CD8-positive, alpha-beta memory T cell (primary cell): Measurements from ENCODE around the gene ELFN1. TPM values are rescaled to one million over a fixed set of nuclear protein-coding genes. Genes with fewer than 3 reads are reported as not detected.

Experiments
- CTCF ChIA-PET: fragments of 350-600 bp; sonication (Branson Sonifier 250); formaldehyde crosslinking; loops from one replicate; lab custom pipeline; 2021; ENCODE audit warnings: antibody characterized with exemption; lab: Charles Lee
- POLR2A ChIA-PET: fragments of 350-600 bp; sonication (Branson Sonifier 250); formaldehyde crosslinking; loops from one replicate; lab custom pipeline; 2021; ENCODE audit warnings: antibody characterized with exemption; lab: Charles Lee
- DNase-seq, 5 donors: peaks; one replicate each; pipeline versions ENCODE4 v3.0.0 to v3.0.0-alpha.2; 2020 to 2022; ENCODE audit warnings: mixed read lengths in 1 of 5
- H3K27ac ChIP-seq: one replicate; pipeline ENCODE4 v1.7.0; 2013; ENCODE audit warnings: low read depth, mild to moderate bottlenecking, low read length, moderate library complexity
- H3K27me3 ChIP-seq: 2 replicates; pipeline ENCODE4 v1.7.0; 2013; ENCODE audit warnings: low read length, mild to moderate bottlenecking; ENCODE audit not compliant: insufficient read depth, poor library complexity, severe bottlenecking
- H3K36me3 ChIP-seq: 2 replicates; pipeline ENCODE4 v1.7.0; 2013; ENCODE audit warnings: mild to moderate bottlenecking, low read length, moderate library complexity; ENCODE audit not compliant: insufficient read depth
- H3K4me1 ChIP-seq: 2 replicates; pipeline ENCODE4 v1.7.0; 2013; ENCODE audit warnings: mild to moderate bottlenecking, low read length, moderate library complexity; ENCODE audit not compliant: insufficient read depth
- H3K4me3 ChIP-seq: 2 replicates; pipeline ENCODE4 v1.7.0; 2013; ENCODE audit warnings: mild to moderate bottlenecking, low read length
- H3K9me3 ChIP-seq: 2 replicates; pipeline ENCODE4 v1.7.0; 2013; ENCODE audit warnings: mild to moderate bottlenecking, low read length
- H3K27ac Mint-ChIP-seq, 8 donors: one replicate each; pipeline ENCODE4 v1.8.0; 2020 to 2021; ENCODE audit warnings: mixed read lengths in 8 of 8, mild to moderate bottlenecking in 6 of 8, inconsistent platforms in 3 of 8, moderate library complexity in 3 of 8
- H3K27me3 Mint-ChIP-seq, 2 donors: one replicate each; pipeline ENCODE4 v1.8.0; 2020 to 2021; ENCODE audit warnings: mixed read lengths in 2 of 2, mild to moderate bottlenecking in 1 of 2, moderate library complexity in 1 of 2
- H3K36me3 Mint-ChIP-seq, 3 donors: one replicate each; pipeline ENCODE4 v1.8.0; 2020 to 2021; ENCODE audit warnings: mixed read lengths in 3 of 3, inconsistent platforms in 1 of 3, mild to moderate bottlenecking in 1 of 3
- H3K4me1 Mint-ChIP-seq, 3 donors: one replicate each; pipeline ENCODE4 v1.8.0; 2020 to 2021; ENCODE audit warnings: mixed read lengths in 3 of 3, inconsistent platforms in 1 of 3, mild to moderate bottlenecking in 1 of 3
- H3K4me3 Mint-ChIP-seq, 7 donors: one replicate each; pipeline ENCODE4 v1.8.0; 2020 to 2021; ENCODE audit warnings: mixed read lengths in 7 of 7, mild to moderate bottlenecking in 6 of 7, moderate library complexity in 4 of 7, inconsistent platforms in 2 of 7
- H3K9me3 Mint-ChIP-seq, 5 donors: one replicate each; pipeline ENCODE4 v1.8.0; 2020 to 2022; ENCODE audit warnings: mixed read lengths in 5 of 5, mild to moderate bottlenecking in 3 of 5, moderate library complexity in 2 of 5, inconsistent platforms in 1 of 5
- polyA plus RNA-seq: library from polyadenylated mRNA; unstranded; fragments of 300-500 nt; fragmentation: Illumina TruSeq; gene quantifications from one replicate; pipeline ENCODE4 v1.2.3, GENCODE V29; 2021
- total RNA-seq, 2 experiments: library from RNA; stranded (reverse); gene quantifications; one replicate each; pipeline ENCODE4 v1.2.3, GENCODE V29; 2021

The ELFN1 gene
- total and polyA plus RNA-seq, 3 experiments from 2014 or later: 0.15 to 0.22 (median 0.20) TPM

DNA sequence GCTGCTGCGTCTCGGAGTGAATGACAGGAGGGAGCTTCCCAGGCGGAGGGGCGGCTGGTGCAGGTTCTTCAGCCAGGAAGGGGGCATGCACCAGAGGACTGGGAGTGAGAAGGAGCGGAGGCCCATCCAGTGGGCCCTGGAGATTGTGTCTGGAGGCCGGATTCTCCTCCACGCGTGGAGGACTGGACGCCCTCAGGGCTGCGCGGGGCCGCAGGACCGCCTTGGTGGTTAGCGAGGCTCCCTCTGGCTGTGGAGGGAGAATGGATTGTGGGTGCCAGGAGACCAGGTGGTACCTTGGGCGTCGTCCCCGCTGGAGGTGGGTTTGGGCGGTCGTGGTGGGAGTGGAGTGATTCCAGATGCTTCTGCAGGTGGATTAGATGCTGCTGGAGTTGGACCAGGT is 68.9 kb downstream of the ELFN1 start:
- DNase-seq: no peak
- peaks cover 1 to 7% of the 10 kb centered on the region in 2 donors for H3K27me3 Mint-ChIP-seq
- no peaks in the 10 kb centered on the region for H3K36me3 Mint-ChIP-seq
- ChIA-PET CTCF (interaction anchor here (1.3 kb wide), 1 partner anchor 20 kb away, joined by 4 read pairs; no protein-coding TSS in a partner anchor), POLR2A (no interaction called here)
- Histone ChIP-seq H3K36me3 (no peaks in the 10 kb centered on the region), H3K9me3 (no peaks in the 10 kb centered on the region), H3K4me1 (peaks cover 21% of the 10 kb centered on the region), H3K27me3 (no peaks in the 10 kb centered on the region), H3K4me3 (no peak overlapping the region), H3K27ac (no peak overlapping the region)
- H3K4me3 Mint-ChIP-seq: peak overlapping the region in 3 of 7 donors; percentile 18 to 59 (median 47)
- peak overlapping the region in 1 of 8 donors; percentile 64 for H3K27ac Mint-ChIP-seq
- H3K9me3 Mint-ChIP-seq: no peaks in the 10 kb centered on the region
- peaks cover 18 to 32% (median 19%) of the 10 kb centered on the region in 3 donors for H3K4me1 Mint-ChIP-seq

DNA sequence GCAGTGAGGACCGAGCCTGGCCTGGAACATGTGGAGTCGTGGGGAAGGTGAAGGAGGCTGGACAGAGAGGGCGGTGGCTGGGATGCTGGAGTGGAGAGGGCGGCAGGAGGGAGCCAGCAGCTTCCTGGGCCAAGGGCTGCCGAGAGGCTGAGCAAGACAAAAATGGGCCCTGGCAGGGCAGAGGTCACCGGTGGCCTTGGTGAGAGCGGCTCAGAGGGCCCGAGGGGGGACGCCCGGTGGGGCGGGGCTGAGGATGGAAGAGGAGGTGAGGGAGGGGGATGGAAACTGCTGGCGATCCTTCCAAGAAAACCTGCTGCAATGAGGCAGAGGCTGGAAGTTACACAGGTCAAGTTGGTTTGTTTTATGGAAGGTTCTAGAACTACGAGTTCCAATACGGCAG is 69.5 kb downstream of the ELFN1 start:
- CTCF ChIA-PET: no interaction called here

GRCh38 chr7:1740214-1740613 is 70.1 kb downstream of the ELFN1 start:
- ChIA-PET CTCF (no interaction called here), POLR2A (no interaction called here)
- Histone ChIP-seq H3K36me3 (no peaks in the 10 kb centered on the region), H3K27ac (no peak overlapping the region), H3K27me3 (no peaks in the 10 kb centered on the region), H3K9me3 (no peaks in the 10 kb centered on the region), H3K4me1 (peaks cover 21% of the 10 kb centered on the region), H3K4me3 (no peak overlapping the region)
- no peak overlapping the region for H3K27ac Mint-ChIP-seq
- no peaks in the 10 kb centered on the region for H3K9me3 Mint-ChIP-seq
- H3K27me3 Mint-ChIP-seq: peaks cover 1 to 4% of the 10 kb centered on the region in 2 donors
- H3K4me1 Mint-ChIP-seq: peaks cover 18 to 32% (median 19%) of the 10 kb centered on the region in 3 donors
- no peak overlapping the region for H3K4me3 Mint-ChIP-seq
- no peaks in the 10 kb centered on the region for H3K36me3 Mint-ChIP-seq
- DNase-seq: no peak

More for the DNA sequence above, 69.5 kb downstream of the ELFN1 start:
- no peak overlapping the region for H3K4me3 Mint-ChIP-seq
- H3K9me3 Mint-ChIP-seq: no peaks in the 10 kb centered on the region
- POLR2A ChIA-PET: no interaction called here
- H3K4me1 ChIP-seq: peaks cover 21% of the 10 kb centered on the region
- H3K4me3 ChIP-seq: no peak overlapping the region
- DNase-seq: no peak
- H3K36me3 Mint-ChIP-seq: no peaks in the 10 kb centered on the region
- peaks cover 1 to 4% of the 10 kb centered on the region in 2 donors for H3K27me3 Mint-ChIP-seq
- no peaks in the 10 kb centered on the region for H3K27me3 ChIP-seq
- H3K9me3 ChIP-seq: no peaks in the 10 kb centered on the region
- peak overlapping the region in 2 of 8 donors; percentile 50 to 55 for H3K27ac Mint-ChIP-seq
- H3K27ac ChIP-seq: no peak overlapping the region
- H3K4me1 Mint-ChIP-seq: peaks cover 18 to 32% (median 19%) of the 10 kb centered on the region in 3 donors
- no peaks in the 10 kb centered on the region for H3K36me3 ChIP-seq

- Histone ChIP-seq H3K27me3 (no peaks in the 10 kb centered on the region), H3K4me1 (peaks cover 21% of the 10 kb centered on the region)
Measured at GRCh38 chr7:1741246-1741645, 71.2 kb downstream of the ELFN1 start.

GRCh38 chr7:1741751-1742554 is 71.9 kb downstream of the ELFN1 start:
- H3K9me3 ChIP-seq: no peaks in the 10 kb centered on the region
- DNase-seq: peak in 2 of 5 donors; percentile 9 to 26
- H3K4me3 ChIP-seq: peak overlapping the region; percentile 22
- no peaks in the 10 kb centered on the region for H3K9me3 Mint-ChIP-seq
- peaks cover 18 to 33% (median 19%) of the 10 kb centered on the region in 3 donors for H3K4me1 Mint-ChIP-seq
- no peaks in the 10 kb centered on the region for H3K36me3 ChIP-seq
- H3K36me3 Mint-ChIP-seq: no peaks in the 10 kb centered on the region
- peaks cover 21% of the 10 kb centered on the region for H3K4me1 ChIP-seq
- no peaks in the 10 kb centered on the region for H3K27me3 ChIP-seq
- H3K4me3 Mint-ChIP-seq: peak overlapping the region in 6 of 7 donors; percentile 37 to 77 (median 67)
- CTCF ChIA-PET: no interaction called here
- H3K27ac Mint-ChIP-seq: peak overlapping the region; percentile 6 to 73 (median 46)
- POLR2A ChIA-PET: no interaction called here
- H3K27ac ChIP-seq: peak overlapping the region; percentile 59
- peaks cover 0 to 1% of the 10 kb centered on the region in 2 donors for H3K27me3 Mint-ChIP-seq

More at GRCh38 chr7:1741246-1741645, 71.2 kb downstream of the ELFN1 start:
- Mint-ChIP-seq H3K36me3 (no peaks in the 10 kb centered on the region), H3K4me1 (peaks cover 18 to 32% (median 19%) of the 10 kb centered on the region in 3 donors), H3K9me3 (no peaks in the 10 kb centered on the region), H3K4me3 (peak overlapping the region in 4 of 7 donors; percentile 37 to 66 (median 52)), H3K27ac (peak overlapping the region in 4 of 8 donors; percentile 43 to 72 (median 55)), H3K27me3 (peaks cover 1 to 2% of the 10 kb centered on the region in 2 donors)
- ChIA-PET POLR2A (no interaction called here), CTCF (no interaction called here)
- no peaks in the 10 kb centered on the region for H3K9me3 ChIP-seq
- H3K36me3 ChIP-seq: no peaks in the 10 kb centered on the region
- DNase-seq: no peak
- H3K4me3 ChIP-seq: no peak overlapping the region
- H3K27ac ChIP-seq: no peak overlapping the region

- peak overlapping the region; percentile 14 to 77 (median 68) for H3K4me3 Mint-ChIP-seq
- peak overlapping the region; percentile 47 to 88 (median 78) for H3K27ac Mint-ChIP-seq
- peaks cover 18 to 34% (median 19%) of the 10 kb centered on the region in 3 donors for H3K4me1 Mint-ChIP-seq
Measured at GRCh38 chr7:1742555-1743303, 72.7 kb downstream of the ELFN1 start.

DNA sequence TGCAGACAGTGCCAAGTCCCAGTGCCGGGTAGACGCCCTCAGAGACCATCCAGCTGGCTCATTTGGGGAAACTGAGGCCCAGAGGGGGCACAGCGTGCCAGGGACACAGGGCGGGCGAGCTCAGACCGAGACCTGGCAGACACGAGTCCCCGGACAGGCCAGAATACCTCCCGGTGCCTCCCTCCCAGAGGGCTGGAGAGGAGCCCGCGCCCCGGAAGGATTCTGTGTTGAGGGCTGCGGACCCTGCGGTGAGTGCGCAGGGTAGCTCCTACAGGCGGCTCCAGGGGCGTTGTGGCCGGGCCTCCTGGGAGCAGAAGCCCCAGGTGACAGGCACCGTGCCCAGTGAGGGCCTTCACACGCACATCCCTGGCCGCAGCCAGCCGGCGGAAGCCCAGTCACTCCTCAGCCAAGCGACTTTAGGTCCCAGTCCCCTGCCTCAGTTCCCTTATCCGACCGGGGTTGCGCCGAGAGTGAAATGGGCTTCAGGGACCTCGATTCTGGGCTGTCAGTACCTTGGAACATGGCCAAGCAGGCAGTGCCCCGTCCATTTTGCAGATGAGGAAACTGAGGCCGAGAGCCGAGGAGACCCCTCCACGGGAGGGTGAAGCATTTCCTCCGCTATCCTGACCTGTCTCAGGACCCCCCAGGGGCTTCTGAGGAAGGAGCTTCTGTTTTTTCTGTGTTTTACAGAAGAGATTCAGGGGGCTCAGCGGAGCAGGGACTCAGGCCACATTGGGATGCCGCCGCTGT is 73.6 kb downstream of the ELFN1 start:
- Histone ChIP-seq H3K27ac (peak overlapping the region; percentile 59), H3K36me3 (no peaks in the 10 kb centered on the region)
- POLR2A ChIA-PET: no interaction called here

More at GRCh38 chr7:1742555-1743303, 72.7 kb downstream of the ELFN1 start:
- Histone ChIP-seq H3K36me3 (no peaks in the 10 kb centered on the region), H3K4me3 (no peak overlapping the region), H3K27ac (peak overlapping the region; percentile 59), H3K9me3 (no peaks in the 10 kb centered on the region), H3K4me1 (peaks cover 21% of the 10 kb centered on the region), H3K27me3 (no peaks in the 10 kb centered on the region)
- CTCF ChIA-PET: no interaction called here
- peaks cover 0 to 1% of the 10 kb centered on the region in 2 donors for H3K27me3 Mint-ChIP-seq
- DNase-seq: peak in 4 of 5 donors; percentile 23 to 65 (median 30)
- no peaks in the 10 kb centered on the region for H3K9me3 Mint-ChIP-seq
- POLR2A ChIA-PET: no interaction called here
- no peaks in the 10 kb centered on the region for H3K36me3 Mint-ChIP-seq

More for the DNA sequence above, 73.6 kb downstream of the ELFN1 start:
- H3K27me3 Mint-ChIP-seq: peaks cover 1 to 4% of the 10 kb centered on the region in 2 donors
- DNase-seq: no peak
- Histone ChIP-seq H3K4me3 (no peak overlapping the region), H3K4me1 (peaks cover 21% of the 10 kb centered on the region), H3K9me3 (no peaks in the 10 kb centered on the region), H3K27me3 (no peaks in the 10 kb centered on the region)
- H3K9me3 Mint-ChIP-seq: no peaks in the 10 kb centered on the region
- no peaks in the 10 kb centered on the region for H3K36me3 Mint-ChIP-seq
- CTCF ChIA-PET: no interaction called here
- no peak overlapping the region for H3K4me3 Mint-ChIP-seq
- H3K27ac Mint-ChIP-seq: peak overlapping the region in 4 of 8 donors; percentile 57 to 78 (median 63)
- peaks cover 14 to 35% (median 18%) of the 10 kb centered on the region in 3 donors for H3K4me1 Mint-ChIP-seq
